Activated naive CD8-positive, alpha-beta T cell treated with anti-CD3 and anti-CD28 coated beads for 36 hours (primary cell): Measurements from ENCODE around the gene TAF1L. TPM values are rescaled to one million over a fixed set of nuclear protein-coding genes. Genes with fewer than 3 reads are reported as not detected.
"Not testable (repeated sequence)": the region's sequence is repeated elsewhere in the genome, so short reads cannot be mapped to it uniquely, and the experiment has no call there.

ENCODE experiments used
- DNase-seq: peaks from one replicate; pipeline ENCODE4 v3.0.0; 2021
- H3K27ac Mint-ChIP-seq: one replicate; pipeline ENCODE4 v1.8.0; 2022; ENCODE audit warnings: mild to moderate bottlenecking, moderate library complexity, mixed read lengths
- H3K27me3 Mint-ChIP-seq: one replicate; pipeline ENCODE4 v1.8.0; 2022; ENCODE audit warnings: mild to moderate bottlenecking, mixed read lengths
- H3K36me3 Mint-ChIP-seq: one replicate; pipeline ENCODE4 v1.8.0; 2021; ENCODE audit warnings: mild to moderate bottlenecking, mixed read lengths
- H3K4me1 Mint-ChIP-seq: one replicate; pipeline ENCODE4 v1.8.0; 2021; ENCODE audit warnings: mixed read lengths
- H3K4me3 Mint-ChIP-seq: one replicate; pipeline ENCODE4 v1.8.0; 2022; ENCODE audit warnings: mild to moderate bottlenecking, moderate library complexity, mixed read lengths
- H3K9me3 Mint-ChIP-seq: one replicate; pipeline ENCODE4 v1.8.0; 2022; ENCODE audit warnings: mixed read lengths
- total RNA-seq, 2 experiments: library from RNA; stranded (reverse); gene quantifications; one replicate each; pipeline ENCODE4 v1.2.3, GENCODE V29; 2021

TAF1L gene, protein sequence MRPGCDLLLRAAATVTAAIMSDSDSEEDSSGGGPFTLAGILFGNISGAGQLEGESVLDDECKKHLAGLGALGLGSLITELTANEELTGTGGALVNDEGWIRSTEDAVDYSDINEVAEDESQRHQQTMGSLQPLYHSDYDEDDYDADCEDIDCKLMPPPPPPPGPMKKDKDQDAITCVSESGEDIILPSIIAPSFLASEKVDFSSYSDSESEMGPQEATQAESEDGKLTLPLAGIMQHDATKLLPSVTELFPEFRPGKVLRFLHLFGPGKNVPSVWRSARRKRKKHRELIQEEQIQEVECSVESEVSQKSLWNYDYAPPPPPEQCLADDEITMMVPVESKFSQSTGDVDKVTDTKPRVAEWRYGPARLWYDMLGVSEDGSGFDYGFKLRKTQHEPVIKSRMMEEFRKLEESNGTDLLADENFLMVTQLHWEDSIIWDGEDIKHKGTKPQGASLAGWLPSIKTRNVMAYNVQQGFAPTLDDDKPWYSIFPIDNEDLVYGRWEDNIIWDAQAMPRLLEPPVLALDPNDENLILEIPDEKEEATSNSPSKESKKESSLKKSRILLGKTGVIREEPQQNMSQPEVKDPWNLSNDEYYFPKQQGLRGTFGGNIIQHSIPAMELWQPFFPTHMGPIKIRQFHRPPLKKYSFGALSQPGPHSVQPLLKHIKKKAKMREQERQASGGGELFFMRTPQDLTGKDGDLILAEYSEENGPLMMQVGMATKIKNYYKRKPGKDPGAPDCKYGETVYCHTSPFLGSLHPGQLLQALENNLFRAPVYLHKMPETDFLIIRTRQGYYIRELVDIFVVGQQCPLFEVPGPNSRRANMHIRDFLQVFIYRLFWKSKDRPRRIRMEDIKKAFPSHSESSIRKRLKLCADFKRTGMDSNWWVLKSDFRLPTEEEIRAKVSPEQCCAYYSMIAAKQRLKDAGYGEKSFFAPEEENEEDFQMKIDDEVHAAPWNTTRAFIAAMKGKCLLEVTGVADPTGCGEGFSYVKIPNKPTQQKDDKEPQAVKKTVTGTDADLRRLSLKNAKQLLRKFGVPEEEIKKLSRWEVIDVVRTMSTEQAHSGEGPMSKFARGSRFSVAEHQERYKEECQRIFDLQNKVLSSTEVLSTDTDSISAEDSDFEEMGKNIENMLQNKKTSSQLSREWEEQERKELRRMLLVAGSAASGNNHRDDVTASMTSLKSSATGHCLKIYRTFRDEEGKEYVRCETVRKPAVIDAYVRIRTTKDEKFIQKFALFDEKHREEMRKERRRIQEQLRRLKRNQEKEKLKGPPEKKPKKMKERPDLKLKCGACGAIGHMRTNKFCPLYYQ (N-terminal part only)
- under 1 TPM; 0.04 TPM for total RNA-seq

- Mint-ChIP-seq H3K4me3 (no peak within 1 kb of the TSS), H3K4me1 (no peaks in the 10 kb centered on the region), H3K9me3 (no peaks in the 10 kb centered on the region), H3K36me3 (no peaks in the 10 kb centered on the region), H3K27me3 (peaks cover 6% of the 10 kb centered on the region), H3K27ac (no peak within 1 kb of the TSS)
- no peak for DNase-seq
These were observed at the start of gene TAF1L for GRCh38 chr9:32635362-32635761. Gene TAF1L (minus strand): TSS chr9:32635669. CDS start chr9:32635579, 90 bp downstream.

GRCh38 chr9:32681751-32682150 lies 46.3 kb upstream of the TAF1L start:
- H3K4me1 Mint-ChIP-seq = no peaks in the 10 kb centered on the region
- no peak for DNase-seq
- H3K36me3 Mint-ChIP-seq = no peaks in the 10 kb centered on the region
- peaks cover 13% of the 10 kb centered on the region for H3K9me3 Mint-ChIP-seq
- H3K4me3 Mint-ChIP-seq = no peak overlapping the region
- no peak overlapping the region for H3K27ac Mint-ChIP-seq
- peaks cover 26% of the 10 kb centered on the region for H3K27me3 Mint-ChIP-seq

DNA sequence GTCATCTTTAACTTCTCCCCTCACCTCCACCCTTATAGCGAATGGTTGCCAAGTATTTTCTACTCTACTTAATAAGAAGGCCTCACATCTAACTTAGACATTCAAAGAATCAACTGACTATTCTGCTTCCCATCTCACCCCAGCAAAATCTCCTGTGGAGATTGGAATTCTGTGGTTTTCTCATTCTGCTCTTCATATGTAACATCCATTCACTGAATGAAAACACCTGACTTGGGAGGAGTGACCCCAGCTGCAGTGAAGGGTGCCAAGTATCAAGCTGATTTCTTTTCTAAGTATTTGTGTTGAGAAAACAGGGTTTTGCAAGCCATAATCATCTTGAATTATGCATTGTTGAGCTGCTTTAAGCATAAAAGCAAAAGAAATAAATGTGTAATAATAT lies 42.5 kb upstream of the TAF1L start:
- no peak overlapping the region for H3K27ac Mint-ChIP-seq
- H3K27me3 Mint-ChIP-seq = peaks cover 21% of the 10 kb centered on the region
- no peak overlapping the region for H3K4me3 Mint-ChIP-seq
- no peaks in the 10 kb centered on the region for H3K4me1 Mint-ChIP-seq
- H3K36me3 Mint-ChIP-seq = no peaks in the 10 kb centered on the region
- peaks cover 6% of the 10 kb centered on the region for H3K9me3 Mint-ChIP-seq
- DNase-seq = no peak

- H3K27me3 Mint-ChIP-seq = no peaks in the 10 kb centered on the region
- H3K36me3 Mint-ChIP-seq = no peaks in the 10 kb centered on the region
- H3K4me1 Mint-ChIP-seq = no peaks in the 10 kb centered on the region
- H3K9me3 Mint-ChIP-seq = no peaks in the 10 kb centered on the region
- no peak for DNase-seq
- H3K27ac Mint-ChIP-seq = no peak overlapping the region
- no peak overlapping the region for H3K4me3 Mint-ChIP-seq
These were observed 37.0 kb upstream of the TAF1L start for GRCh38 chr9:32672469-32672868.

DNA sequence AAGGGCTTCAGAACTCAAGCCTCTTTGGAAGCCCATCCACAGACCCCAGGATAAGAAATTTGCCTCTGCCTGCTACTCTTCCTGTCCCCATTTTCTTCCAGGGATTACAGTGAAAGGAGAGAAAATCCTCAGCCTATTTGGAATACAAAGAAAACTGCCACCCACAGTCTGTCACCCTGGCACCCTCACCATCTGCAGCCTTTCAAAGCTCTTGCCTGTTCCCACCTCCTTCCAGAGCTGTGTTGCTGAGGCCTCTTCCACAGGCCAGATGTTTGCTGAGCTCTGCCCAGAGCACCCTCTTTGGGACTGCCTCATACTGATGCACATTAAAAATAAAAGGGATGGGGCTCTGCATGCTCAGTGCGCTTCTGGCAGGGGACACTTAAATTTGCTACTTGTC lies 35.9 kb upstream of the TAF1L start:
- Mint-ChIP-seq H3K27me3 (no peaks in the 10 kb centered on the region), H3K4me3 (no peak overlapping the region), H3K4me1 (no peaks in the 10 kb centered on the region), H3K36me3 (no peaks in the 10 kb centered on the region), H3K9me3 (no peaks in the 10 kb centered on the region), H3K27ac (no peak overlapping the region)
- DNase-seq = no peak

GRCh38 chr9:32665101-32665500 lies 29.6 kb upstream of the TAF1L start:
- H3K4me3 Mint-ChIP-seq = no peak overlapping the region
- H3K36me3 Mint-ChIP-seq = no peaks in the 10 kb centered on the region
- no peak overlapping the region for H3K27ac Mint-ChIP-seq
- no peaks in the 10 kb centered on the region for H3K4me1 Mint-ChIP-seq
- no peak for DNase-seq
- no peaks in the 10 kb centered on the region for H3K9me3 Mint-ChIP-seq
- peaks cover 4% of the 10 kb centered on the region for H3K27me3 Mint-ChIP-seq

DNA sequence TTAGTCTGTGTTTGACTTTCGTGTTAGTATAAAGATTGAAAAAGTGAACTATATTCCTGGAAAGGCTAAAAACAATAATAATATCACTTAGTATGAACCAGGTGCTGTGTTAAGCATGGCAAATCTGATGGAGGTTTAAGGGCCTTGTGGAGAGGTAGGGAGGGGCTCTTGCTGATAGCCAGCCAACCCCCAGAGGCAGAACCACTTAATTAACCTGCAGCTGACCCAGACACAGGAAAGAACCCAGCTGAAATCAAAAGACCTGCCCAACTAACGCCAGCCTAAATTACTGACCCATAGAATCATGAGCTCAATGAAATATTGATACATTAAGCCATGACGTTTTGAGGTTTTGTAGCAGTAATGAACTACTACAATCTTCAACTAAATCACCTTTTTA lies 28.3 kb upstream of the TAF1L start:
- DNase-seq = no peak
- H3K27ac Mint-ChIP-seq = no peak overlapping the region
- no peaks in the 10 kb centered on the region for H3K9me3 Mint-ChIP-seq
- H3K36me3 Mint-ChIP-seq = no peaks in the 10 kb centered on the region
- H3K4me3 Mint-ChIP-seq = no peak overlapping the region
- H3K4me1 Mint-ChIP-seq = no peaks in the 10 kb centered on the region
- peaks cover 4% of the 10 kb centered on the region for H3K27me3 Mint-ChIP-seq

DNA sequence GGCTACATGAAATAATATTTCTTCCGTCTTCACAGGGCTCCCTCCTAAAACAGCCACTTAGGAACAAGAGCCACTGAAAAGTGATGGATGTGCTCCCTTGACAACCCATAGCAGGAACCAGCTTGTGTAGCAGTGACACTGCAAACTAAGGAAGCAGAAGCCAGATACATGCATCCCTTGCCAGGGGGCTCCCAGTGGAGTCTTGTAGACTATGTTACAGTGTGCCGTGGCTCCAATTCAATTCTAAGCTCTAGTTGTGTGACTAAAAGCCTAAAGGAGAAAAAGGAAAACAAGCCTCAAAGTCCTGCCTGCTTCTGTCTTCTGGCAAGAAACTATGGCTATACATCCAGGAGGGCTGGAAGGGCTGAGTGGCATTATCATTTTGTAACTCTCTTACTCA lies 12.2 kb upstream of the TAF1L start:
- no peaks in the 10 kb centered on the region for H3K36me3 Mint-ChIP-seq

GRCh38 chr9:32644698-32645097 lies 9.2 kb upstream of the TAF1L start:
- Mint-ChIP-seq H3K9me3 (peaks cover 3% of the 10 kb centered on the region), H3K4me3 (no peak overlapping the region), H3K36me3 (no peaks in the 10 kb centered on the region), H3K4me1 (no peaks in the 10 kb centered on the region), H3K27me3 (peaks cover 25% of the 10 kb centered on the region), H3K27ac (no peak overlapping the region)
- DNase-seq = no peak

More for the DNA sequence above, 12.2 kb upstream of the TAF1L start:
- Mint-ChIP-seq H3K27ac (no peak overlapping the region), H3K4me1 (no peaks in the 10 kb centered on the region), H3K9me3 (peaks cover 10% of the 10 kb centered on the region), H3K4me3 (no peak overlapping the region), H3K27me3 (peaks cover 20% of the 10 kb centered on the region)
- no peak for DNase-seq

DNA sequence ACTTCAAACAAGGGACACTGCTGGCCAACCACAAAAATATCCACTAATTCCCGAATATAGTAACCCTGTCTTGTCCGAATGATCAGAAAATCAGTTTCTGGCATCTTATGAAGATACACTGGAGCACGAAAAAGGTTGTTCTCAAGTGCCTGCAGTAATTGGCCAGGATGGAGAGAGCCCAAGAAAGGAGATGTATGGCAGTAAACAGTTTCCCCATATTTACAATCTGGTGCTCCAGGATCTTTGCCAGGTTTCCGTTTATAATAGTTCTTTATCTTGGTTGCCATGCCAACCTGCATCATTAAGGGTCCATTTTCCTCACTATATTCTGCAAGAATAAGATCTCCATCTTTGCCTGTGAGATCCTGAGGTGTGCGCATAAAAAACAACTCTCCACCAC lies 2.3 kb downstream of the TAF1L start:
- H3K4me1 Mint-ChIP-seq, H3K4me3 Mint-ChIP-seq, H3K27ac Mint-ChIP-seq, H3K36me3 Mint-ChIP-seq, DNase-seq, H3K9me3 Mint-ChIP-seq, H3K27me3 Mint-ChIP-seq: not testable (repeated sequence)

- Mint-ChIP-seq H3K27ac (no peak overlapping the region), H3K4me1 (no peaks in the 10 kb centered on the region), H3K27me3 (no peaks in the 10 kb centered on the region), H3K9me3 (no peaks in the 10 kb centered on the region), H3K36me3 (no peaks in the 10 kb centered on the region), H3K4me3 (no peak overlapping the region)
- no peak for DNase-seq
These were observed 3.5 kb downstream of the TAF1L start for GRCh38 chr9:32631991-32632390.

- no peak for DNase-seq
- no peaks in the 10 kb centered on the region for H3K27me3 Mint-ChIP-seq
- H3K9me3 Mint-ChIP-seq = no peaks in the 10 kb centered on the region
- no peaks in the 10 kb centered on the region for H3K4me1 Mint-ChIP-seq
- H3K36me3 Mint-ChIP-seq = no peaks in the 10 kb centered on the region
- H3K27ac Mint-ChIP-seq = no peak overlapping the region
- H3K4me3 Mint-ChIP-seq = no peak overlapping the region
These were observed 8.0 kb downstream of the TAF1L start for GRCh38 chr9:32627394-32627954.

DNA sequence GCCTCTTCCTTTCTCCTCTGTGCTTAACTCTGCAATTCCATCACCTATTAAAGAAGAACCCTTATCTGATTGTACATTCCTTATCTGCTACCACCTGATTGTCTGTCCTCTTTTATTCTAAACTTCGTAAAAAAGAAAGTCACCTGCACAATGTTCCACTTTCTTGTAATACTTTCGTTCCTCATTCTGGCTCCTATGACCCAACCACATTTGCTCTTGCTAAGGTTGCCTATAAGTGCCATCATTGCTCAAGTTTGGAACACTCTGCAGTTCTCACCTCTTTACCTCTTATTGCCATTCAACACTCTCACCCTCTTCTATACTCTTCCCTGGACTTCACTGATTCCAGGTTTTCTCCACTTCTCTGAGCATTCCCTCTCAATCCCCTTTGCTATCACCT lies 10.1 kb downstream of the TAF1L start:
- Mint-ChIP-seq H3K36me3 (no peaks in the 10 kb centered on the region), H3K4me3 (no peak overlapping the region), H3K27ac (no peak overlapping the region), H3K4me1 (no peaks in the 10 kb centered on the region), H3K27me3 (peaks cover 2% of the 10 kb centered on the region), H3K9me3 (no peaks in the 10 kb centered on the region)
- DNase-seq = no peak

DNA sequence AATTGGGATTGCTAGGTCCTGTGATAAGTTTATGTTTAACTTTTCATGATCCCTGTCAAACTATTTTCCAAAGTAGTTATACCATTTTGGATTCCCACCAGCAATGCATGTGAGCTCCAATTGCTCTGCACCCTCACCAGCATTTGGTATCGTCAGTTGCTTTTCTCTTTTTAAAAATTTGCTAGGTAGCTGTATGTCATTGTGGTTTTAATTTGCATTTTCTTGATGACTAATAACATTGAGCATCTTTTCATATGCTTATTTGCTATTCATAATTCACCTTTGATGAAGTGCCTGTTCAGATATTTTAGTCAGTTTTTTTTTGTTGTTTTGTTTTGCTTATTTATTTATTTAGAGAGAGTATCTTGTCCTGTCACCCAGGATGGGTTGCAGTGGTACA lies 12.5 kb downstream of the TAF1L start:
- H3K4me1 Mint-ChIP-seq = no peaks in the 10 kb centered on the region
- no peak overlapping the region for H3K27ac Mint-ChIP-seq
- no peaks in the 10 kb centered on the region for H3K9me3 Mint-ChIP-seq
- no peak overlapping the region for H3K4me3 Mint-ChIP-seq
- H3K36me3 Mint-ChIP-seq = no peaks in the 10 kb centered on the region
- peaks cover 18% of the 10 kb centered on the region for H3K27me3 Mint-ChIP-seq
- no peak for DNase-seq

GRCh38 chr9:32618261-32618660 lies 17.2 kb downstream of the TAF1L start:
- no peak overlapping the region for H3K27ac Mint-ChIP-seq
- peaks cover 32% of the 10 kb centered on the region for H3K27me3 Mint-ChIP-seq
- DNase-seq = no peak
- no peaks in the 10 kb centered on the region for H3K36me3 Mint-ChIP-seq
- no peaks in the 10 kb centered on the region for H3K4me1 Mint-ChIP-seq
- H3K9me3 Mint-ChIP-seq = no peaks in the 10 kb centered on the region
- no peak overlapping the region for H3K4me3 Mint-ChIP-seq
